Cerebellar nuclear complex (tissue), 1 donor: ENCODE data around the gene CETN1.

ENCODE experiments used
- DNase-seq, 2 experiments: peaks; one replicate each; lab custom pipeline; 2025; lab: John Stamatoyannopoulos, UW

The CETN1 gene

DNA sequence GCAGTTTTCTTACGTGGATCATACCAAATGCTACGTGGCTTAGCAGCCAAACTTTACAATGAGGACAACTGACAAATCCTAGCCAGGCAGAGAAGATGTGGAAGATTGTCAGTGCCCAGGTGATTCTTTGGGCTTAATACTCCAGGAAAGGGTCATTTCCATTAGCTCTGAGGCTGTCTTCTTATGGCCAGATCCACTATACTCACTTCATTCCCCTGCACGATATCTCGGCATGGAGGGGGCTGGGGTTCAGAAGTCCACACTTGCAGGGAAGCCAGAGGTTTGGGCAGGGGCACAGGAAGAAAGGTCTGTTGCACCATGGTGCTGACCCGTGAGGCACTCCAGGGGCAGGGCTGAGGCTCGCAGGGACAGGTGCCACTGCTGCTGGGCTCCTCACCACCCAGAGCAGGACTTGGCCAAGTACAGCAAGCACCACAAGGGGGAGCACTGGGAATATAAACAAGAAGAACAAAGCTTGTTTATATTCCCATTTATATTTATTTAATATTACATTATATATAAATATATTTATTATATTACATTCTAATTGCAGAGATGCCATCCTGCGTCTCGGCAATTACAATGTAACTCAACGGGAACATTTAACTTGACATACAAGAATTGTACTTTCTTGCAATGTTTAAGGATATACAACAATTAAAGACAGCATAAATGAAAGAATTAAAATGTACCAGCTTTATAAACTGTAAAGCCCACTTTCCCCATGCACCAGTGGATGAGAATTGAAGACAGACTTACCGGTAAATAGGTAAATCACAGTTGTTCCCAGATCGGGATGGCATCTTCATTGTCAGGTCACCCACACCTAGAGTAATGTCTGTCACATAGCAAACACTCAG, 43.8 kb downstream of the CETN1 start:
- no peak for DNase-seq

DNA sequence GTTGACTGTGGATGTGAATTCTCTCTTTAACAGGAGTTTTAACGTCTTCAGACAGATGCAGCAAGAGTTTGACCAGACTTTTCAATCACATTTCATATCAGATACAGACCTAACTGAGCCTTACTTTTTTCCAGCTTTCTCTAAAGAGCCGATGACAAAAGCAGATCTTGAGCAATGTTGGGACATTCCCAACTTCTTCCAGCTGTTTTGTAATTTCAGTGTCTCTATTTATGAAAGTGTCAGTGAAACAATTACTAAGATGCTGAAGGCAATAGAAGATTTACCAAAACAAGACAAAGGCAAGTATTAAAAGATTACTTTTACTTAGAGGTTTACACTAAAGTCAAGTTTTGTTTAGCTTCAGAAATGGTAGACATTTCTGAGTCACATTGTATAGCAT, 47.1 kb downstream of the CETN1 start:
- DNase-seq: no peak

DNA sequence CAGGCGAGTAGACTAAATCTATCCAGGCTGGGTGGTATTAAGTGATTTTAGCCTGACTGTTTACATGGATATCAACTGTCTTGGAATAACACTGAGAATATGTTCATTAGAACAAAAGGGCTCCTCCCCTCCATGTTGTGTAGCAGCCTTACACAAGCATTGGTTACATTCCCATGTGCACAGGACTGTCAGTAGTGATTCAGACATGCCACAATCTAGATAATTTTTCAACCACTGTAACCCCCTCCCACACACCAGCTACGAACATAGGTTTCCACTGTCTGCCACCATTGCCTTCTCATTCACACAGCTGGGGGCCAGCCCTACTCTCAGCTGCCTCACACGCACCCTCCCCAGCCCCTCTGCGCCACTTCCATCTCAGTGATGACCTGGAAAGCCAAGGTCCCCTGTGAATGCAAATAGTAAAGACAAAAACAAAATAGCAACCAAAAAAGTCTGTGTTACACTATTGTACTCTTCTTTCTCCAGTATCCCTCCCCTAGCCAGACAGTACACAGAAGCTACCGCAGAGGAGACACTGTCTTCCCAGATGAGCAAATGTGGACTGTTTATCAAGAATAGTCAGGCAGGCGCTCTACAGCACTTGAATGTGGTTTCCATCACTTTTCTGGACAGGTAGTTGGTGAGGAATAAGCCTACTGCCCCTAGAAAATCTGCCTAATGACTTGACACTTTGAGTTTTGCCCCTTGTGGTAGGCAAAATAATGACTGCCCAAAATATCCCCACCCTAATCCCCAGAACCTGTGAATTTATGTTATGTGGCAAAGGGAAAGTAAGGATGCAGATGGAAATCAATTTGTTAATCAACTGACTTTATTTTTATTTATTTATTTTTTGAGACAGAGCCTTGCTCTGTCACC, 49.3 kb downstream of the CETN1 start:
- DNase-seq: no peak

DNA sequence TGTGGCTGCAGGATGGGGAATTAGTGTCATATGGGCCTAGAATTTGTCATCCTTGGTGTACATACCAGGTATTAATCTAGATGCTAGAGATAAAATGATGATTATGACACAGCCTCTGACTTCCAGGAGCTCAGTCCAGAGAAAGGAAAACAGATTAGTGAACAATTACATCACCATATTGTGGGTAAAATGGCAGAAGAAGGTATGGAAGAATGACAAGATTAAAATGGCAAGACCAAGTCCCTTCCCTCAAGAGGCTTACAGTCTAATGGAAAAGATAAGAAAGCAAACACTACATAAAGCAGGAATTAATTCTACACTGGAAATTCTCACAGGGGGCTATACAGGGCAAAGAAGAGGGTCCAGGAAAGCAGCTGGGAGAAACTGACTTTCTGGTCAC, 51.4 kb downstream of the CETN1 start:
- DNase-seq: no peak
